HG03196 (cell line): Measurements from ENCODE around the gene HHIP.
"Not testable (repeated sequence)": the region's sequence is repeated elsewhere in the genome, so short reads cannot be mapped to it uniquely, and the experiment has no call there.

Experiments used
- ATAC-seq: cut with Tn5 transposase; IDR thresholded peaks from one replicate; pipeline ENCODE4 v1.9.1; 2021; ENCODE audit not compliant: unreplicated experiment

HHIP gene

GRCh38 chr4:144739511-144740033 lies 93.6 kb downstream of the HHIP start:
- ATAC-seq: no peak

- no peak for ATAC-seq
Observed at GRCh38 chr4:144740316-144740715, 94.4 kb downstream of the HHIP start.

- no peak for ATAC-seq
Observed at GRCh38 chr4:144748814-144749555, 103.0 kb downstream of the HHIP start.

GRCh38 chr4:144750348-144750747 lies 104.4 kb downstream of the HHIP start:
- ATAC-seq: no peak

- no peak for ATAC-seq
Observed at GRCh38 chr4:144754562-144755410, 108.8 kb downstream of the HHIP start.

- ATAC-seq: no peak
Observed at GRCh38 chr4:144757969-144758368, 112.0 kb downstream of the HHIP start.

- not testable (repeated sequence) for ATAC-seq
Observed at GRCh38 chr4:144768809-144769208, 122.9 kb downstream of the HHIP start.

GRCh38 chr4:144778364-144778763 lies 132.4 kb downstream of the HHIP start:
- no peak for ATAC-seq

GRCh38 chr4:144782345-144782744 lies 136.4 kb downstream of the HHIP start:
- no peak for ATAC-seq

- ATAC-seq: no peak
Observed at GRCh38 chr4:144785961-144786360, 140.0 kb downstream of the HHIP start.

GRCh38 chr4:144787365-144788258 lies 141.7 kb downstream of the HHIP start:
- peak; percentile 62 for ATAC-seq

- ATAC-seq: peak; percentile 14
Observed at GRCh38 chr4:144788469-144788868, 142.5 kb downstream of the HHIP start.

GRCh38 chr4:144791933-144792332 lies 146.0 kb downstream of the HHIP start:
- ATAC-seq: not testable (repeated sequence)
